Liver (tissue), 9 donors: ENCODE data around the gene CLBA1. TPM values are rescaled to one million over a fixed set of nuclear protein-coding genes. Genes with fewer than 3 reads are reported as not detected.

Experiments
- DNase-seq: peaks from one replicate; pipeline ENCODE4 v3.0.0-alpha.2; 2017; ENCODE audit warnings: low spot score
- H3K27ac ChIP-seq, 2 donors: one replicate each; pipeline ENCODE4 v1.7.0; 2013; ENCODE audit warnings: inconsistent platforms in 2 of 2, low read length in 2 of 2, control low read depth in 1 of 2, low read depth in 1 of 2, mild to moderate bottlenecking in 1 of 2
- H3K27me3 ChIP-seq, 4 donors: one replicate each; pipeline versions ENCODE4 v1.6.1 to v1.7.0; 2013; ENCODE audit warnings: low read length in 3 of 4, inconsistent platforms in 1 of 4, mild to moderate bottlenecking in 1 of 4, moderate library complexity in 1 of 4; ENCODE audit not compliant: control insufficient read depth in 4 of 4, insufficient read depth in 4 of 4
- H3K36me3 ChIP-seq, 4 donors: one replicate each; pipeline versions ENCODE4 v1.6.1 to v1.7.0; 2013; ENCODE audit warnings: low read length in 3 of 4, mild to moderate bottlenecking in 3 of 4, low read depth in 1 of 4, moderate library complexity in 1 of 4; ENCODE audit not compliant: control insufficient read depth in 4 of 4, insufficient read depth in 3 of 4
- H3K4me1 ChIP-seq, 4 donors: one replicate each; pipeline versions ENCODE4 v1.6.1 to v1.7.0; 2013; ENCODE audit warnings: low read length in 3 of 4, mild to moderate bottlenecking in 3 of 4, moderate library complexity in 1 of 4; ENCODE audit not compliant: control insufficient read depth in 4 of 4, insufficient read depth in 4 of 4
- H3K4me3 ChIP-seq, 3 donors: one replicate each; pipeline versions ENCODE4 v1.6.1 to v1.7.0; 2013; ENCODE audit warnings: low read length in 3 of 3, control low read depth in 1 of 3, low read depth in 1 of 3, mild to moderate bottlenecking in 1 of 3
- H3K9ac ChIP-seq, 2 donors: one replicate each; pipeline ENCODE4 v1.7.0; 2013; ENCODE audit warnings: low read length in 2 of 2, mild to moderate bottlenecking in 2 of 2, moderate library complexity in 2 of 2, control low read depth in 1 of 2, low read depth in 1 of 2
- H3K9me3 ChIP-seq, 4 donors: one replicate each; pipeline versions ENCODE4 v1.6.1 to v1.7.0; 2013; ENCODE audit warnings: low read length in 3 of 4; ENCODE audit not compliant: control insufficient read depth in 4 of 4
- EGR1 ChIP-seq, 2 donors: IDR thresholded peaks; 2 replicates each; pipeline ENCODE4 v1.6.1; 2016 to 2018; ENCODE audit warnings: antibody characterized with exemption in 2 of 2, low read depth in 2 of 2
- FOXA1 ChIP-seq: IDR thresholded peaks from 2 replicates; pipeline ENCODE4 v1.6.1; 2016; ENCODE audit warnings: antibody characterized with exemption
- FOXA2 ChIP-seq: IDR thresholded peaks from 2 replicates; pipeline ENCODE4 v1.6.1; 2016; ENCODE audit warnings: antibody characterized with exemption
- GABPA ChIP-seq, 2 donors: IDR thresholded peaks in 1 of 2; conservative IDR thresholded peaks in 1 of 2; 2 replicates each; pipeline ENCODE4 v1.6.1; 2016; ENCODE audit warnings: antibody characterized with exemption in 2 of 2, mild to moderate bottlenecking in 1 of 2, moderate library complexity in 1 of 2
- HNF4G ChIP-seq: IDR thresholded peaks from 2 replicates; pipeline ENCODE4 v1.6.1; 2016; ENCODE audit warnings: antibody characterized with exemption
- NR2F2 ChIP-seq: IDR thresholded peaks from 2 replicates; pipeline ENCODE4 v1.6.1; 2016; ENCODE audit warnings: antibody characterized with exemption
- RXRA ChIP-seq, 2 donors: IDR thresholded peaks; 2 replicates each; pipeline ENCODE4 v1.6.1; 2017 to 2018; ENCODE audit warnings: antibody characterized with exemption in 2 of 2, mild to moderate bottlenecking in 1 of 2
- TAF1 ChIP-seq: conservative IDR thresholded peaks from 2 replicates; pipeline ENCODE4 v1.6.1; 2016; ENCODE audit warnings: antibody characterized with exemption, mild to moderate bottlenecking
- YY1 ChIP-seq: IDR thresholded peaks from 2 replicates; pipeline ENCODE4 v1.6.1; 2016; ENCODE audit warnings: antibody characterized with exemption, mild to moderate bottlenecking
- WGBS: extraction: QIAGEN DNeasy Blood & Tissue Kit; methylation state at CpG from one replicate; pipeline ENCODE4 v1.1.7; 2013; 5-methylcytosine and 5-hydroxymethylcytosine counted together
- polyA plus RNA-seq, 2 donors: library from polyadenylated mRNA; stranded (reverse) in 1 of 2; unstranded in 1 of 2; fragments of 200-250 nt in 1 of 2; fragments of >200 nt in 1 of 2; fragmentation: Nextera tagmentation in 1 of 2; extraction: Ambion mirVana in 1 of 2; gene quantifications; one replicate each; pipeline versions ENCODE4 v1.2.1 to v1.2.3, GENCODE V29; 2013 to 2015
- total RNA-seq, 2 donors: library from RNA; depleted of rRNA; stranded (reverse); fragments of >200 nt; gene quantifications; one replicate each; pipeline ENCODE4 v1.2.3, GENCODE V29; 2014
- TF ChIP-seq, protein P1 (sequence below): IDR thresholded peaks from 2 replicates; pipeline ENCODE4 v1.6.1; 2016; ENCODE audit warnings: antibody characterized with exemption
- TF ChIP-seq, protein P2 (sequence below): IDR thresholded peaks from 2 replicates; pipeline ENCODE4 v1.6.1; 2016; ENCODE audit warnings: antibody characterized with exemption, mild to moderate bottlenecking
- TF ChIP-seq, protein P3 (sequence below): IDR thresholded peaks from 2 replicates; pipeline ENCODE4 v1.6.1; 2016; ENCODE audit warnings: antibody characterized with exemption
- donor health status: healthy.
- donor health status: healthy.
- donor health status: healthy.
- donor health status: healthy.
- donor health status: healthy.

Gene CLBA1
- total RNA-seq (1 to 10 TPM in 1 of 2 donors, under 1 TPM in 1; 0.98 to 3.5 TPM), polyA plus RNA-seq (1 to 10 TPM; 1.0 to 3.9 TPM)

DNA sequence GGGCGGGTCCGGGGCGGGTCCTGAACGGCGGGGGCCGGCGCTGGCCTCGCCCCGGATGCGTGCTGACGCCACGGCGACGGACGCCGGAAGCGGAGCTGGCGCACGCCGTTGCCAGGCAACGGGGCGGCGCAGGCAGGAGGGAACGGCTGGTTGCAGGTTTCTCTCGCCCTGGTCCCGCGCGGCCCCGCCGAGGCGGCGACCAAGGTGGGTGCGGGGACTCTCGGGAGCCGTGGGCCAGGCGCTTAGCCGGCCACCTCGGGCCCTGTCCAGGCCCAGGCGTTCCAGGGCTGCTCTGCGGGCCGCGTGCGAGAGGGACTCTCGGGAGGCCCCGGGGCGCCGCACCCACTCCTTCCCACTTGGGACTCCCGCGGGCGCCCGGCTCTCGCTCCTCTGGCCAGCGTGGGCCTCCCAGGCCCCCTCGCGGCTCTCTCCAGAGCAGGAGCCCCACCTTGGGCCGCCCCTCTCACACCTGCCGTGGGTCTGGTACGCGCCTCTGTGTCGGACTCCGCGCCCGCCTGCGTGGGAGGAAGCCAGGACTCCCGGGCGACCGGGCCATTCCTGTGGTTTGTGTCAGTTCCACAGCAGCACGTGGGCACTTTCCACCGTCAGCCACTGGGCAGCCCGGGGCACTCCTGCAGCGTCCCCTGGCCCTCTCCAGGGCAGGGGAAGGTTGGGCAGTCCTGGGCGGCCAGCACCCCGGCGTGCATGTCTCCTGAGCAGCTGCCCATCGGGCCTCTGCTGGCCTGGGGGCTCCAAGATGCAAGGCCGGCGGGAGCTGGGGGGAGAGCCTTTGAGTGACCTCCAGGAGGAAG lies at the start of gene CLBA1:
Gene CLBA1 (plus strand): TSS at position 114 of the 812 bp plus-strand sequence. CDS start 644 bp downstream, at position 758.
- 1% methylated on average over 77 of the region's 77 CpGs for WGBS

DNA sequence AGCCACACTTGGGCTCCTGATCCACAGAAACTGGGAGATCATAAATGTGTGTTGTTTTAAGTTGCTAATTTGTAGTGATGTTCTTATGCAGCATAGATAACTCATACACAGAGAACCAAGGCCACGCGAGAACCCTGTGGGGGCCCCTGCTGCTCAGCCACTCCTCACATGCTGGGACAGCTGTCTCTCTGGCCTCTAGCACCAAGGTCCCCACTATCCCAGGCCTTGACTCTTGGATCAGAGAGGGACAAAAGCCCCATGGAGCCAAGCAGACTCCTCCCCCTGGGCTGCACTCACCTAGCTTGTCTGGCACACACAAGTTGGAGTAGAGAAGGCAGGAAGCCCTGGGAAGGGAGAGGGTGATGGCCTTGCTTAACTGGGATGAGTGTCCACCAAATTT lies 49.6 kb upstream of the CLBA1 start:
- Histone ChIP-seq H3K36me3 (no peaks in the 10 kb centered on the region), H3K9ac (no peak overlapping the region), H3K9me3 (no peaks in the 10 kb centered on the region), H3K27ac (no peak overlapping the region), H3K27me3 (peaks cover 0 to 3% (median 0%) of the 10 kb centered on the region in 4 donors), H3K4me3 (no peak overlapping the region), H3K4me1 (peaks cover 0 to 6% (median 3%) of the 10 kb centered on the region in 4 donors)
- 83% methylated on average over 2 of the region's 2 CpGs for WGBS
- DNase-seq, result no peak
- TF ChIP-seq GABPA (IDR thresholded peaks at IDR 0.05 in 1 of 2, conservative IDR thresholded peaks at IDR 0.05 in 1 of 2), result no peak
- TF ChIP-seq, protein P1, sequence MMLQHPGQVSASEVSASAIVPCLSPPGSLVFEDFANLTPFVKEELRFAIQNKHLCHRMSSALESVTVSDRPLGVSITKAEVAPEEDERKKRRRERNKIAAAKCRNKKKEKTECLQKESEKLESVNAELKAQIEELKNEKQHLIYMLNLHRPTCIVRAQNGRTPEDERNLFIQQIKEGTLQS, result no peak
- TF ChIP-seq NR2F2, result no peak

More for the DNA sequence above, at the start of gene CLBA1:
- Histone ChIP-seq H3K4me1 (peaks cover 7 to 12% (median 9%) of the 10 kb centered on the region in 4 donors), H3K4me3 (peak within 1 kb of the TSS; percentile 80 to 93 (median 89)), H3K9ac (peak within 1 kb of the TSS in 1 of 2 donors; percentile 36), H3K27ac (peak within 1 kb of the TSS; percentile 55 to 57), H3K27me3 (no peaks in the 10 kb centered on the region), H3K9me3 (no peaks in the 10 kb centered on the region), H3K36me3 (peaks cover 0 to 4% (median 0%) of the 10 kb centered on the region in 4 donors)
- TF ChIP-seq FOXA1 (no peak), HNF4G (no peak), GABPA (IDR thresholded peaks at IDR 0.05 in 1 of 2, conservative IDR thresholded peaks at IDR 0.05 in 1 of 2) (peak in 1 of 2 donors; percentile 81)
- no peak for DNase-seq

DNA sequence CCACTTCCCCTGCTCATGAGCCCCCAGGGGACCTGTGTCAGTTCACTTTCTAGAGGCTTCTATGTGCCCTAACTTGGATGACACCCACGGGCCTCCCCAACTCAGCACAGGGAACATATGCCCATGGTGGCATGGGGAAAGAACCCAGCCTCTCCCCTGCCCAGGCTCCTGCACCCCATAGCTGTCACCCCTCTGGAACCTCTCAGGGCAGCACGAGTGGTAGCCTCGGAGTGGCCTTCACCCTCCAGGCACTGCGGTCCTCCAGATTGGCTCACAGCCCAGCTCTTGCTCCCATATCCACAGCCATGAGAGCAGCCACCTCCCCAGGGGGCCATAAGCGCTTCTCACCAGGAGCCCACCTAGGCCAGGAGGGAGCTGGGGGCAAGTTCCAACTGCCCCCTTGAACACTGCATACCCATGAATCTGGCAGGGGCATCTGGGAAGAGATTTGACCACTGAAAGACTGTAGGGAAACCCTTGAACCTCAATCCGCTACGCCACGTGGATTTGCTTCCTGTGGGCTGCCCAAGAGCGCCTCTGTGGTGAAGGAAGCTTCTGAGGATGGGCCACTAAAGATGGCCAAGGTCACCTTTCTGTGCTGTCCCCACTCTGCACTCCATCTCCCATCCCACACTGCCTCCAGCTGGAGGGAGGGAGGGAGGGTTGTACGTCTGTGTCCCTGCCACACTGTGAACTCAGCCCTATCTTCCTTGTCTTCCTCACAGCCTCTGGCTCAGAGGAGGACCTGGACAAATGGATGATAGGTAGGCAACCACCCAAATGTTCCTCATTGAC lies 49.0 kb upstream of the CLBA1 start:
- no peak for TF ChIP-seq HNF4G
- TF ChIP-seq, protein P1, result no peak
- TF ChIP-seq FOXA2, result no peak
- no peak for TF ChIP-seq RXRA (IDR thresholded peaks at IDR 0.05)
- TF ChIP-seq GABPA (IDR thresholded peaks at IDR 0.05 in 1 of 2, conservative IDR thresholded peaks at IDR 0.05 in 1 of 2), result no peak
- TF ChIP-seq EGR1 (IDR thresholded peaks at IDR 0.05; ENCODE audit: low read depth in 2 of 2), result no peak
- H3K4me1 ChIP-seq, result peaks cover 0 to 6% (median 3%) of the 10 kb centered on the region in 4 donors
- H3K36me3 ChIP-seq, result no peaks in the 10 kb centered on the region
- WGBS, result 65% methylated on average over 10 of the region's 10 CpGs
- no peak overlapping the region for H3K9ac ChIP-seq
- no peak for DNase-seq
- no peaks in the 10 kb centered on the region for H3K9me3 ChIP-seq
- H3K4me3 ChIP-seq, result no peak overlapping the region
- H3K27me3 ChIP-seq, result peaks cover 0 to 3% (median 0%) of the 10 kb centered on the region in 4 donors
- no peak overlapping the region for H3K27ac ChIP-seq

DNA sequence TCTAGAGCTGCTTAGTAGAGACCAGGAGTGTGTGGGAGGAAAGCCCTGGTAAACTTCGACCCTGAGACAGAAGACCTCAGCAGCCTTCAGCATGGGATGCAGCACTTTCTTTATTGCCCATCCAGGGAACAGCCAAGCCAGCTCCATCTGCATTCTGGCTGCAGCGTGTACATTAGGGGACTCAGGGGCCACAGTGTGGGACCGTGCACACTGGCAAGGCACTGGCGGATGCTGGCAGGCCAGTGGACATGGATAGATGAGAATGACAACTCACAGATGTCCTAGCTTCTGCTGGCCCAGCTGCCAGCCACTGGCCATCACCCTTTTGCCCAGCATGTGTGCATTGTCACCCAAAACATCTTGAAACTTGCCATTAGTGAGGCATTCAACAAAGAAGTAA lies 48.4 kb upstream of the CLBA1 start:
- peaks cover 0 to 3% (median 0%) of the 10 kb centered on the region in 4 donors for H3K27me3 ChIP-seq
- no peaks in the 10 kb centered on the region for H3K36me3 ChIP-seq
- peaks cover 0 to 6% (median 3%) of the 10 kb centered on the region in 4 donors for H3K4me1 ChIP-seq
- TF ChIP-seq GABPA (IDR thresholded peaks at IDR 0.05 in 1 of 2, conservative IDR thresholded peaks at IDR 0.05 in 1 of 2) (no peak), YY1 (no peak), TAF1 (no peak), FOXA1 (no peak)
- TF ChIP-seq, protein P2, sequence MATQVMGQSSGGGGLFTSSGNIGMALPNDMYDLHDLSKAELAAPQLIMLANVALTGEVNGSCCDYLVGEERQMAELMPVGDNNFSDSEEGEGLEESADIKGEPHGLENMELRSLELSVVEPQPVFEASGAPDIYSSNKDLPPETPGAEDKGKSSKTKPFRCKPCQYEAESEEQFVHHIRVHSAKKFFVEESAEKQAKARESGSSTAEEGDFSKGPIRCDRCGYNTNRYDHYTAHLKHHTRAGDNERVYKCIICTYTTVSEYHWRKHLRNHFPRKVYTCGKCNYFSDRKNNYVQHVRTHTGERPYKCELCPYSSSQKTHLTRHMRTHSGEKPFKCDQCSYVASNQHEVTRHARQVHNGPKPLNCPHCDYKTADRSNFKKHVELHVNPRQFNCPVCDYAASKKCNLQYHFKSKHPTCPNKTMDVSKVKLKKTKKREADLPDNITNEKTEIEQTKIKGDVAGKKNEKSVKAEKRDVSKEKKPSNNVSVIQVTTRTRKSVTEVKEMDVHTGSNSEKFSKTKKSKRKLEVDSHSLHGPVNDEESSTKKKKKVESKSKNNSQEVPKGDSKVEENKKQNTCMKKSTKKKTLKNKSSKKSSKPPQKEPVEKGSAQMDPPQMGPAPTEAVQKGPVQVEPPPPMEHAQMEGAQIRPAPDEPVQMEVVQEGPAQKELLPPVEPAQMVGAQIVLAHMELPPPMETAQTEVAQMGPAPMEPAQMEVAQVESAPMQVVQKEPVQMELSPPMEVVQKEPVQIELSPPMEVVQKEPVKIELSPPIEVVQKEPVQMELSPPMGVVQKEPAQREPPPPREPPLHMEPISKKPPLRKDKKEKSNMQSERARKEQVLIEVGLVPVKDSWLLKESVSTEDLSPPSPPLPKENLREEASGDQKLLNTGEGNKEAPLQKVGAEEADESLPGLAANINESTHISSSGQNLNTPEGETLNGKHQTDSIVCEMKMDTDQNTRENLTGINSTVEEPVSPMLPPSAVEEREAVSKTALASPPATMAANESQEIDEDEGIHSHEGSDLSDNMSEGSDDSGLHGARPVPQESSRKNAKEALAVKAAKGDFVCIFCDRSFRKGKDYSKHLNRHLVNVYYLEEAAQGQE, result no peak
- TF ChIP-seq, protein P3, sequence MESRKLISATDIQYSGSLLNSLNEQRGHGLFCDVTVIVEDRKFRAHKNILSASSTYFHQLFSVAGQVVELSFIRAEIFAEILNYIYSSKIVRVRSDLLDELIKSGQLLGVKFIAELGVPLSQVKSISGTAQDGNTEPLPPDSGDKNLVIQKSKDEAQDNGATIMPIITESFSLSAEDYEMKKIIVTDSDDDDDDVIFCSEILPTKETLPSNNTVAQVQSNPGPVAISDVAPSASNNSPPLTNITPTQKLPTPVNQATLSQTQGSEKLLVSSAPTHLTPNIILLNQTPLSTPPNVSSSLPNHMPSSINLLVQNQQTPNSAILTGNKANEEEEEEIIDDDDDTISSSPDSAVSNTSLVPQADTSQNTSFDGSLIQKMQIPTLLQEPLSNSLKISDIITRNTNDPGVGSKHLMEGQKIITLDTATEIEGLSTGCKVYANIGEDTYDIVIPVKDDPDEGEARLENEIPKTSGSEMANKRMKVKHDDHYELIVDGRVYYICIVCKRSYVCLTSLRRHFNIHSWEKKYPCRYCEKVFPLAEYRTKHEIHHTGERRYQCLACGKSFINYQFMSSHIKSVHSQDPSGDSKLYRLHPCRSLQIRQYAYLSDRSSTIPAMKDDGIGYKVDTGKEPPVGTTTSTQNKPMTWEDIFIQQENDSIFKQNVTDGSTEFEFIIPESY, result no peak
- TF ChIP-seq, protein P1, result no peak
- no peak overlapping the region for H3K4me3 ChIP-seq
- no peak overlapping the region for H3K9ac ChIP-seq
- no peak for DNase-seq
- H3K9me3 ChIP-seq, result no peaks in the 10 kb centered on the region
- no peak overlapping the region for H3K27ac ChIP-seq
- 66% methylated on average over 4 of the region's 4 CpGs for WGBS
